Stimulated activated naive CD8-positive, alpha-beta T cell treated with anti-CD3 and anti-CD28 coated beads, Interleukin-15, Interleukin-2, amounts not matched to agents 100 ng/mL and 50 ng/mL, for 24 hours (primary cell): ENCODE measurements around the gene ITGB2.

Experiments
- H3K27ac Mint-ChIP-seq: one replicate; pipeline ENCODE4 v1.8.0; 2021; ENCODE audit warnings: mild to moderate bottlenecking, mixed read lengths
- H3K27me3 Mint-ChIP-seq: one replicate; pipeline ENCODE4 v1.8.0; 2021; ENCODE audit warnings: mixed read lengths
- H3K36me3 Mint-ChIP-seq: one replicate; pipeline ENCODE4 v1.8.0; 2021; ENCODE audit warnings: low read depth, mixed read lengths
- H3K4me1 Mint-ChIP-seq: one replicate; pipeline ENCODE4 v1.8.0; 2021; ENCODE audit warnings: low read depth, mixed read lengths
- H3K4me3 Mint-ChIP-seq: one replicate; pipeline ENCODE4 v1.8.0; 2021; ENCODE audit warnings: mild to moderate bottlenecking, mixed read lengths
- H3K9me3 Mint-ChIP-seq: one replicate; pipeline ENCODE4 v1.8.0; 2021; ENCODE audit warnings: mixed read lengths

The ITGB2 gene

DNA sequence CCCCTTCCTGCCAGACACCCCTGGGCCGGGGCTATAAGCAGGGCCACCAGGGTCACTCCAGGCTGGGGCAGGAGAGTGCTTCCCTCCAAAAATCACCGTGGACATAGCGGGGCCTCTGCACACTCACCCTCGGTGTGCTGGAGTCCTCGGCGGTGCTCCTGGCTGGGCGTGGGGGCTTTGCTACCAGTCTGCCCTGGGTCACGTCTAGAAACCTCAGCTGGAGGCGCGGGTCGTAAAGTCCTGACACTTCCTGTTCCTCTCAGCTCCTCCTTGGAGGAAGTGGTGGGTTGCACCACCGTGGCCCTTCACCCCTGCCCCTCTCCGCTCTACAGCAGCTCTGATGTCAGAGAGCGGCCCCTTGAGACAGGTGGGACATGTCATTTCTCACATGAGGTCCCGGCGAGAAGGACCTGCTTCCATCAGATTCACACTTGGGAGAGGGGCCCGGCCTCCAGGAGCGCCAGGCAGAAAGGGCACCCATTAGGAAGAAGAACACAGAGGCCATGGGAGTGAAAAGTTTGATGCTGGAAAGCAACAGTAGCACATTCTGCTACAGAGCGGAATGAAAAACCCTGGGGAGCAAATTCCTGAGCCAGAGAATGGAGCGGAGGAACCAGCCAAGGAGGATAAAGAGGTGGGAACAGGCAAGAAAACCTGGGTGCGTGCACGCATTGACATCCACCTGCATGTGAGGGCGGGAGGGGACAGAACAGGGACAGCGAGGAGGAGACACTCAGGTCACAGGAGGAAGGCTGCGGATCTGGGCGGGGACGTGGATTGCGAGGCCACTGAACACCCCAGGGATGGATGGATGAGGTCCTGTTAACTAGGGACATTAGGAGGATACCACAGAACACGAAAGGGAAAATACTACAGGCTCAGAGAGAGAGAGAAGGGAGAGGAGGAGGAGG, at the start of gene ITGB2:
ITGB2 (minus strand) TSS at position 206 of the 911 bp plus-strand sequence. CDS start 10,117 bp downstream, outside the sequence.
- Mint-ChIP-seq H3K36me3 (peaks cover 25% of the 10 kb centered on the region), H3K4me1 (peaks cover 82% of the 10 kb centered on the region), H3K9me3 (no peaks in the 10 kb centered on the region), H3K27ac (peak within 1 kb of the TSS; percentile 99), H3K27me3 (no peaks in the 10 kb centered on the region), H3K4me3 (peak within 1 kb of the TSS; percentile 100)

GRCh38 chr21:44969931-44970755, 49.4 kb upstream of the ITGB2 start:
- Mint-ChIP-seq H3K4me3 (no peak overlapping the region), H3K36me3 (peaks cover 30% of the 10 kb centered on the region), H3K4me1 (peaks cover 36% of the 10 kb centered on the region), H3K9me3 (no peaks in the 10 kb centered on the region), H3K27me3 (no peaks in the 10 kb centered on the region), H3K27ac (no peak overlapping the region)

DNA sequence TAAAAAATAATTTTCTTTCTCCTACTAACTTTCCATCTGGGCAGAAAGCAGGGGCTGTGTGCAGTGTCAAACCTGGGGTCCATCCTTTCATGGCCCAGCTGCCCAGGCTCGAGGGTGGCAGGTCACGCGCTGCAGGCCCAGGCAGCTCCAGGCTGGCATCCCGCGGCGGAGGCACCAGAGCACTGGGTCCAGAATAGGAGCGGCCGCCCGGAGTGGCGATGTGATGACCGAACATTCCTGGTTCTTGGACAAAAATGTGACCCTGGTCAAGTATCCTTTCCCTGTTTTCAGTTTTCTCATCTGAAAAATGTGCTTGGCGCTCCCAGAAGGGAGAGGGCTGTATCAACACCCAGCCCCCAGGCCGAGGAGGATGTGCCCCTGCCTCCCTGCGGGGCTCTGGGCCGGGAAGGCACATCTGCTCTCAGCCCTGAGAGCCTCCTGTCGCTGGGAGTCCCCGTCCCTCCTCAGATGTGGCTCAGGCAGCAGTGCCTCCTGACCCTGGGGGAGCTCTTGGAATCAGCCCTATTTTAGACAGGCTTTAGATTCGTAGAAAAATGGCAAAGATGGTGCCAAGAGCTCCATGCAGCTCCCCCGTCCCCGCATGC, 48.5 kb upstream of the ITGB2 start:
- H3K4me3 Mint-ChIP-seq, result no peak overlapping the region
- peaks cover 36% of the 10 kb centered on the region for H3K36me3 Mint-ChIP-seq
- no peaks in the 10 kb centered on the region for H3K27me3 Mint-ChIP-seq
- H3K4me1 Mint-ChIP-seq, result peaks cover 45% of the 10 kb centered on the region
- H3K9me3 Mint-ChIP-seq, result no peaks in the 10 kb centered on the region
- no peak overlapping the region for H3K27ac Mint-ChIP-seq

GRCh38 chr21:44967082-44968047, 46.7 kb upstream of the ITGB2 start:
- peaks cover 46% of the 10 kb centered on the region for H3K36me3 Mint-ChIP-seq
- H3K4me1 Mint-ChIP-seq, result peaks cover 53% of the 10 kb centered on the region
- H3K27me3 Mint-ChIP-seq, result no peaks in the 10 kb centered on the region
- H3K27ac Mint-ChIP-seq, result no peak overlapping the region
- H3K9me3 Mint-ChIP-seq, result no peaks in the 10 kb centered on the region
- no peak overlapping the region for H3K4me3 Mint-ChIP-seq

DNA sequence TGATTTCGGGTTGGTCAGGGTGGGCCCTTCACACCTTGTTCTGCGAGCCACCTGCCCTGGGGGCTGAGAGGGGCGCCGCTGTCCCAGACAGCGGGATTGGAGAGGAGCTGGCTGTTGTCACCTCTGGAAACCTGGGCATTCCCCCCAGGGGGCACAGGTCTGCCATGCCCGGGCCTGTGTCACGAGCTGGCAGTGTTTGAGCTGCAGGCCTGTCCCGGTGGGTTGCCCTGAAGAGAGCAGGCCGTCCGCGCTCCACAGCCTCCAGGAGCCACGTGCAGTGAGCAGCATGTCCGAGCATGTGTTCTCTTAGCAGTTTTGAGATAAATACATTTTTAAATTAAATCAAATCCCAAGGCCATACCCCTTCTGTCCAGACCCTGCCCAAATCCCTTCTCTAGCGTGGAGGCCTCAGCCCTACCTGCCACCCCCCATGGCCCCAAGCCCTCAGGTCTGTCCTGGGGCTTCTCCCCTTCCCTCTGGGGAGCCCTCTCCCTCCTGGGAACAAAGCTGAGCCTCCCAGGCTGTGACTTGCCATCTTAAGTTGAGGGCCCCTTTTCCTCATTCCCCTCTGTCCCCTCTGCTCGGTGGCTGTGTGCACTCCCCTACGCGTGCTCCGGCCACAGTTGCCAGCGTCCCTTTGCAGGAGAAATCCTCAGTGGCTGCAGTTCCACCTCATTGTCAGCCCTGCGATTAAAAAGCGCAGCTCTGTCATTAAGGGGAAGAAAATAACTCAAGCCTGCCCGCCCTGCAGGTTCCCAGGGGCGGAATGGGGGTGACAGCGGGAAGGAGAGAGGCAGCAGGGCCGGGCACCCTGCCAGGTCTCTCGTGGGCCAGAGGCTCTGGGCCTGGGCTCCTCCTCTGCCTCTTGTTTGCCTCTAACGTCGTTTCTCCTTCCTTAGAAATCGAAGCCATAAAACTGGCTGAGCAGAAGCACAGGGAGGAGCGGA, 45.7 kb upstream of the ITGB2 start:
- no peaks in the 10 kb centered on the region for H3K27me3 Mint-ChIP-seq
- H3K9me3 Mint-ChIP-seq, result no peaks in the 10 kb centered on the region
- peaks cover 56% of the 10 kb centered on the region for H3K36me3 Mint-ChIP-seq
- peaks cover 53% of the 10 kb centered on the region for H3K4me1 Mint-ChIP-seq
- no peak overlapping the region for H3K27ac Mint-ChIP-seq
- H3K4me3 Mint-ChIP-seq, result no peak overlapping the region

- H3K9me3 Mint-ChIP-seq, result no peaks in the 10 kb centered on the region
- H3K27me3 Mint-ChIP-seq, result no peaks in the 10 kb centered on the region
- peaks cover 65% of the 10 kb centered on the region for H3K36me3 Mint-ChIP-seq
- H3K27ac Mint-ChIP-seq, result peak overlapping the region; percentile 13
- peak overlapping the region; percentile 51 for H3K4me3 Mint-ChIP-seq
- H3K4me1 Mint-ChIP-seq, result peaks cover 53% of the 10 kb centered on the region
Observed at GRCh38 chr21:44965251-44966022, 44.7 kb upstream of the ITGB2 start.

GRCh38 chr21:44964381-44964780, 43.7 kb upstream of the ITGB2 start:
- H3K9me3 Mint-ChIP-seq, result no peaks in the 10 kb centered on the region
- H3K27me3 Mint-ChIP-seq, result no peaks in the 10 kb centered on the region
- H3K4me1 Mint-ChIP-seq, result peaks cover 44% of the 10 kb centered on the region
- H3K27ac Mint-ChIP-seq, result no peak overlapping the region
- no peak overlapping the region for H3K4me3 Mint-ChIP-seq
- H3K36me3 Mint-ChIP-seq, result peaks cover 66% of the 10 kb centered on the region

DNA sequence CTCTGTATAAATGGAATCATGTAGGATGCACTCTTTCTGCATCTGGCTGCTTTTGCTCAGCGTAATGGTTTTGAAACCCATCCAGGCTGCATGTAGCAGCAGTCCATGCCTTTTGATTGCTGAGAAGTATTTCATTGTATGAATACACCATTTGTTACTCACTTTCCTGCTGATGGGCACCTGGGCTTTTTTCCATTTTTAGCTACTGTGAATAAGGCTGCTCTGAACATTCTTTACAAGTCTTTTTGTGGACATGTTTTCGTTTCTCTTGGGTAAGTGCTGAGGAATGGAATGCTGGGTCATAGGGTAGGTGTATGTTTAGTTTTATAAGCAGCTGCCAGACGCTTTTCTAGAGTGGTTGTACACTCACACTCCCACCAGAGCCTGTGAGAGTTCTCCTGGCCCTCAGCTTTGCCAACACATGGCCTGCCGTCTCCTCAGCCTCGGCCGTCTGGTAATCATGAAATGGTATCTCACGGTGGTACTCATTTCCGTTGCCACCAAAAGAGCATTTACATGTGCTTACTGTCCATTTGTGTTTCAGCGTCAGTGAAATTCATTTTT, 41.8 kb upstream of the ITGB2 start:
- Mint-ChIP-seq H3K4me1 (peaks cover 34% of the 10 kb centered on the region), H3K36me3 (peaks cover 67% of the 10 kb centered on the region), H3K27me3 (no peaks in the 10 kb centered on the region), H3K4me3 (no peak overlapping the region), H3K9me3 (no peaks in the 10 kb centered on the region), H3K27ac (no peak overlapping the region)

- Mint-ChIP-seq H3K9me3 (no peaks in the 10 kb centered on the region), H3K4me1 (peaks cover 21% of the 10 kb centered on the region), H3K27me3 (no peaks in the 10 kb centered on the region), H3K36me3 (peaks cover 79% of the 10 kb centered on the region), H3K4me3 (no peak overlapping the region), H3K27ac (no peak overlapping the region)
Observed at GRCh38 chr21:44960141-44961092, 39.7 kb upstream of the ITGB2 start.

GRCh38 chr21:44959376-44960091, 38.8 kb upstream of the ITGB2 start:
- Mint-ChIP-seq H3K27ac (no peak overlapping the region), H3K4me3 (no peak overlapping the region), H3K36me3 (peaks cover 72% of the 10 kb centered on the region)

More at GRCh38 chr21:44959376-44960091, 38.8 kb upstream of the ITGB2 start:
- Mint-ChIP-seq H3K4me1 (peaks cover 12% of the 10 kb centered on the region), H3K27me3 (no peaks in the 10 kb centered on the region), H3K9me3 (no peaks in the 10 kb centered on the region)
